GM18499 (cell line): ENCODE results near the gene CELF5.
"Not testable (repeated sequence)": the region's sequence is repeated elsewhere in the genome, so short reads cannot be mapped to it uniquely, and the experiment has no call there.

ENCODE experiments used
- ATAC-seq: cut with Tn5 transposase; IDR thresholded peaks from one replicate; pipeline ENCODE4 v1.9.1; 2021; ENCODE audit warnings: moderate number of reproducible peaks; ENCODE audit not compliant: insufficient read depth, unreplicated experiment

Gene CELF5

GRCh38 chr19:3335431-3336350 lies 111.2 kb downstream of the CELF5 start:
- ATAC-seq: no peak

DNA sequence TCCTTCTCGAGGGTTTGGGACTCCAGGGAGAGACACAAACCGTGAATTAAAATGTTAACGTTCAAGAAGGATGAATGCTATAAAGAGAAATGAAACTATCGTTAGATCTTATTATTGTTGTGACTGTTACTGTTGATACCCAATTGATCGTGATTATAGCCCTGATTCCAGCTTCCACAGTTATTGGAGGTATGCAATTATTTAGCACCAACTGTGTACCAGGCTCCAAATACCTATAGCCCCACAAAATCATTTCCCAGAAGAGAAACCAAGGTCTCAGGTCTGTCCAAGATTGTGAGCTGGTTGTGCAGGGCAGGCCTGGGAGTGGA lies 111.9 kb downstream of the CELF5 start:
- ATAC-seq: no peak

- ATAC-seq: no peak
These were observed 112.4 kb downstream of the CELF5 start for GRCh38 chr19:3336680-3337523.

DNA sequence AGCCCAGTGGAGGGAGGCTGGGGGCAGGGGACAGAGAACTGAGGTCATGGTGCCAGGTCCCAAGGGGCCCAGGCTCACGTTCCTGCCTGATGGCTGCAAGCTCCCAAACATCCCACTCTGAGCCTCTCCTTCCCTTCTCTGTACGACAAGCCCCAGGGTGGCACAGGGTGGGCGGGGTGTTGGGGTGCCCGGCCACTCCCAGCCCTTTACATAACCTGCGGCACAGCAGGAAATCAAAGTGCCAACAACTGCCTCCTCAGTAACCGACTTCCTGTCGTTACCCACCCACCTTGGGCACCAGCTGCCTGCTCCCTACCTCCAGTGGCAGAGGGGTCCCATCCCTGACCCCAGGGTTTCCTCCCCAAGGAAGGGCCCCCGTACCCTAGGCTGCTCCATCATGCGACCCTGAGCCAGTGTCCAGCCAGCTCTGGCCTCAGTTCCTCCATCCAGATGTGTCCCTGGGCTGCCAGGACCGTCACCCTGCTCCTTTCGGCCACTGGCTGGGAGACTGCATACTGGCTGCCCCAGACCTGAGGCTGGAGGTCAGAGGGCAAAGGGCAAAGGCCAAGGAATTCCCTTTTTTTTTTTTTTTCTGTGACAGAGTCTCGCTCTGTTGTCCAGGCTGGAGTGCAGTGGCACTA lies 114.2 kb downstream of the CELF5 start:
- no peak for ATAC-seq

- no peak for ATAC-seq
These were observed 115.9 kb downstream of the CELF5 start for GRCh38 chr19:3340340-3340739.

DNA sequence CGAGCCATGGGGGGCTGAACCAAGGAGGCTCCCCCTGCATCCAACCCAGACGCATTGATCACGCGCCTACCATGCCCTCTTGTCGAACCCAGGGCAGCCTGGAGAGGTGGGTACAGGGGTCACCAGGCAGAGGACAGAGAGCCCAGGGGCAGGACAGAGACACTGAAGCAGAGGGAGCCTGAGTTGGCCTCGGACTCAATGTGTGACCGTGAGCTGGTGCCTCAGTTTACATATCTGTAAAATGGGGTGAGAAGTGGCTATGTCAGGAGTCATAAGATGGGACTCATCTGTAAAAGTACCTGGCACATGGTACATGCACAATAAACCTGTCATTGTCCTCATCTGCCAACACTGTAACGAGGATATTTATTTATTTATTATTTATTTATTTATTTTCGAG lies 117.8 kb downstream of the CELF5 start:
- ATAC-seq: no peak

- not testable (repeated sequence) for ATAC-seq
These were observed 118.5 kb downstream of the CELF5 start for GRCh38 chr19:3342962-3343361.

- ATAC-seq: no peak
These were observed 119.4 kb downstream of the CELF5 start for GRCh38 chr19:3343619-3344502.

GRCh38 chr19:3344608-3345598 lies 120.4 kb downstream of the CELF5 start:
- no peak for ATAC-seq

DNA sequence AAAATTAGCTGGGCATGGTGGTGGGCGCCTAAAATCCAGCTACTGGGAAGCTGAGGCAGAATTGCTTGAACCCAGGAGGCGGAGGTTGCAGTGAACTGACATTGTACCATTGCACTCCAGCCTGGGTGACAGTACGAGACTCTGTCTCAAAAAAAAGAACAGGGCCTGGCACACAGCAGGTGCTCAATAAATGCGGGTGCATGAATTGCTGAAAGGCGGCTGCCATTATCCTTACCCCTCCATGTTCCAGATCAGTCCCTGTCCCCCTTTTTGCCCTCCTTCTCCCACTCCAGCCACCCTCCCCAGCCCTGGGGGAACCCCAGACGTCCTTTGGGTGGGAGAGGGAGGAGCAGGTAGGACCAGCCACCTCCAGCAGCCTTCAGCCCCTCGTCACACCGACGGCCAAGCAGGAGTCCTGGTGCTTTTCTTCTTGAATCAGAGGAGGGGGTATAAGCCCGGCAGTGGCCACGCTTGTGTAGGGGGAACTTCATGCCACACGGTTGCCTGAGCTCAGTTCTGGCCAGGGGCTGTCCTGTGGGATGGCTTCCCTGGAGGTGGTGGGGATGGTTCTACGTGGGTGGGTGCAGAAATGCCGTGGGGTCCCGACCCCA lies 121.5 kb downstream of the CELF5 start:
- ATAC-seq: no peak
